B cell (primary cell): Measurements from ENCODE around the gene GMCL1.

Experiments used
- EZH2 ChIP-seq: IDR thresholded peaks from 2 replicates; pipeline ENCODE4 v1.6.1; 2012; ENCODE audit warnings: borderline replicate concordance, low read depth, mild to moderate bottlenecking, moderate library complexity, low read length; ENCODE audit not compliant: insufficient read depth, poor library complexity, severe bottlenecking
- TF ChIP-seq, protein P1 (sequence below): fragments of 200-600 bp; IDR thresholded peaks from one replicate; pipeline ENCODE4 v1.8.0; 2022; ENCODE audit warnings: antibody characterized with exemption, mild to moderate bottlenecking

DNA sequence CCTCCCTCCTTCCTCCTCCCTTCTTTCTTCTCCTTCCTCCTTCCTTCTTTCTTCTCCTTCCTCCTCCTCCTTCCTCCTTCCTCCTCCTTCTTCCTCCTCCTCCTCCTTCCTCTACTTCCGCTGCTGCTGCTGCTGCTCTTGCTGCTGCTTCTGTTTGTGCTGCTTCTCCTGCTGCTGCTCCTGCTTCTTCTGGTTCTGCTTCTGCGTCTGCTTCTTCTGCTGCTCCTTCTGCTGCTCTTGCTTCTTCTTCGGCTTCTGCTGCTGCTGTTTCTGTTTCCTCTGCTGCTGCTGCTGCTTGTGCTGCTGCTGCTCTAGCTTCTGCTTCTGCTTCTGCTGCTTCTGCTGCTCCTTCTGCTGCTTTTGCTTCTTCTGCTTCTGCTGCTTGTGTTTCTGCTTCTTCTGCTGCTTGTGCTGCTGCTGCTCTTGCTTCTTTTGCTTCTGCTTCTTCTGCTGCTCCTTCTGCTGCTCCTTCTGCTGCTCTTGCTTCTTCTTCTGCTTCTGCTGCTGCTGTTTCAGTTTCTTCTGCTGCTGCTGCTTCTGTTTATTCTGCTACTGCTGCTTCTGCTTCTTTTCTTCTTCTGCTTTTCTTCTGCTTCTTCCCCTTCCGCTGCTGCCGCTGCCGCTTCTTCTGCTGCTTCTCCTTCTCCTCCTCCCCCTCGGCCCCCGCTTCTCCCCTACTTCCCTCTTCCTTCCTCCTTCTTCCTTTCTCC, 72.9 kb downstream of the GMCL1 start:
- TF ChIP-seq, protein P1, sequence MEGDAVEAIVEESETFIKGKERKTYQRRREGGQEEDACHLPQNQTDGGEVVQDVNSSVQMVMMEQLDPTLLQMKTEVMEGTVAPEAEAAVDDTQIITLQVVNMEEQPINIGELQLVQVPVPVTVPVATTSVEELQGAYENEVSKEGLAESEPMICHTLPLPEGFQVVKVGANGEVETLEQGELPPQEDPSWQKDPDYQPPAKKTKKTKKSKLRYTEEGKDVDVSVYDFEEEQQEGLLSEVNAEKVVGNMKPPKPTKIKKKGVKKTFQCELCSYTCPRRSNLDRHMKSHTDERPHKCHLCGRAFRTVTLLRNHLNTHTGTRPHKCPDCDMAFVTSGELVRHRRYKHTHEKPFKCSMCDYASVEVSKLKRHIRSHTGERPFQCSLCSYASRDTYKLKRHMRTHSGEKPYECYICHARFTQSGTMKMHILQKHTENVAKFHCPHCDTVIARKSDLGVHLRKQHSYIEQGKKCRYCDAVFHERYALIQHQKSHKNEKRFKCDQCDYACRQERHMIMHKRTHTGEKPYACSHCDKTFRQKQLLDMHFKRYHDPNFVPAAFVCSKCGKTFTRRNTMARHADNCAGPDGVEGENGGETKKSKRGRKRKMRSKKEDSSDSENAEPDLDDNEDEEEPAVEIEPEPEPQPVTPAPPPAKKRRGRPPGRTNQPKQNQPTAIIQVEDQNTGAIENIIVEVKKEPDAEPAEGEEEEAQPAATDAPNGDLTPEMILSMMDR: no peak
- TF ChIP-seq EZH2: no peak
